GM21515 (cell line): Measurements from ENCODE around the gene MRPS18B.
A peak's percentile ranks its signal among the peaks of the same experiment; 100 is the strongest.
"Not testable (repeated sequence)": the region's sequence is repeated elsewhere in the genome, so short reads cannot be mapped to it uniquely, and the experiment has no call there.

Source experiments
- ATAC-seq: cut with Tn5 transposase; IDR thresholded peaks from one replicate; pipeline ENCODE4 v1.9.1; 2021; ENCODE audit not compliant: unreplicated experiment

Gene MRPS18B

GRCh38 chr6:30635834-30636233, 18.2 kb downstream of the MRPS18B start:
- ATAC-seq: no peak

- no peak for ATAC-seq
These were observed 22.8 kb downstream of the MRPS18B start for GRCh38 chr6:30640481-30640880.

DNA sequence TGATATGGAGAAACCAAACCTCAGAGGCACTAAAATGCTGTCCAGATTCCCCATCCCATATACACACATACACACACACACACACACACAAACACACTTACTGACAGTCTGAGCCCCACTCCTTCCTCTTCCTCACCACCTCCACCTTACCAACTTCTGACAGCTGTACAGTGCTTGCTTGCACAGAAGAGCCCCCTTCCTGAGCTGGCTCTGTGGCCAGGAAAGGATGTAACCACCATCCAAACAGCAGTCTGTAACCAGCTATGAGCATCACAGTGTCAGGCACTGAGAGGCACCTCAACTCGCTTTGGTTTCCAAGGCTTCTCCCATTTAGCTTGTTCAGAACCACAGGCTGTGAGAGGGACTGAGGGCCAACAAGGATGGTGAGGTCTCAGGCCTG, 23.4 kb downstream of the MRPS18B start:
- no peak for ATAC-seq

DNA sequence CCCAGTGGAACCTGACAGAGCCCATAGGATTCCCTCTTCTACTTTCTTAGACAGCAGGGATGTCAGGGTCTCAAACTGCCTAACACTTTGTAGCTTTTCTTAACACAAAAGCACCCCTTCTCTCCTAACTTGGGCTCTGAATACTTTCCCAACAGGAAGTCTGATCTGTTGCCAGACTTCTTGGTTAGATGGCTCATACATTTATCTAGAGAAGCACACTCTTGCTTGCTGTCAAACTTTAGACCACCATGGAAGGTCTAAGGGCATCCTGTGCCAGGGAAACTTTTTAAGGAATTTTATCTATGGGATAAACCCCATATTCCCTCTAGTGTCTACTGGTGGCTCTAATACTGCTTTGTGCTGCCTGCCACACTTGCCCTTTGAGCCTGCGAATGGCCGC, 26.0 kb downstream of the MRPS18B start:
- ATAC-seq: no peak

- ATAC-seq: no peak
These were observed 27.1 kb downstream of the MRPS18B start for GRCh38 chr6:30644769-30645168.

DNA sequence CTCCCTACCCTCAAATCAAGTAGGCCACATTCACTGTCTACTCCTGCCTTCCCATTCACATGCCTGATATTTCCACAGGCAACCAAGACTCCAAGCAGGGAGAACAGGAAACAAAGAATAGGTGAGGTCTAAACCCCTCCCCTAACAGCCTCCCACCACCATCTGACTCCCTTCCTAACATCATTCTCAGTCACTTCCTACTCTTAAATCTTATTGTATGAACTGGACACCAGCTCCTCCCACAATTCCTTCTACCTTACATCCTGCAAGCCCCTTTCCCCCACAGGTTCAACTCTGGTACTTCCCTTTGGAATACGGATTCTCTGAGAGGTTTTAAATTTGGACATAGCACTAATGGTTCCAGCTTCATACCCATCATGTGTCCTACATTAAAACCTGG, 28.3 kb downstream of the MRPS18B start:
- ATAC-seq: no peak

DNA sequence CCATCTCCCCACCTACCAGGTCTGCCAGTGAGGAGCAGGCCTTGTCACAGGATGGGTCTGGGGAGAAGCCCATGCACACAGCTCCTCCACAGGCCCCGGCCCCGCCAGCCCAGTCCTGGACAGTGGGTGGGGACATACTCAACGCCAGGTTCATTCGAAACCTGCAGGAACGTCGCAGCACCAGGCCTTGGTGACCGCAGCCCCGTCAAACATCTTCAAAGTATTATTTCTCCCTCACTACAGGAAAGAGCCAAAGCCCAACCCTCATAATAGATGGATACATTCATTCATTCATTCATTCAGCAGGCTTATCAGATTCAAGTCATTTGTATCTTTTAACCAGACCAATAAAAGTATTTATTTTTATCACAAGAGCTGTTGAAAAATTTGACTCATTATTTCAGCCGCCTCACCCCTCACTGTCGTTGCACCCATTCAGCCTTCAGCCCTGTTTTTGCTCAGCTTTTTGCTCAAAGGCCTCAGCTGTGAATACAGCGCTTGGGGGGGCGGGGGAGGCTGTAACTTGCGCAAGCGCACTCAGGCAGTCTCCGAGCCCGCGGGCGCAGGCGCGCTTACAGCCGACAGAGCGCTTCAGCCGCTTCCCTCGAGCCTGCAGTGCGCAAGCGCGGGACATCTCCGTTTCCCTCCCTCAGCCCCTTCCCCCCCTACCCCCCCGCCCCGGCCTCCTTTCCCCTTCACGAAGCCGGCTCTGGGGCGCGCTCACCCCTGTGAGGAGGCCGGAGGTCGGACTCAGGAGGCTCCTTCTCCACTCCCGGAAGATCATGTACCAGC, 29.0 kb downstream of the MRPS18B start, which contains the start of gene C6orf136:
Gene C6orf136, plus strand, starts transcription at position 684 of the 792 bp plus-strand sequence. Its CDS starts 99 bp downstream, at position 783.
- peak; percentile 41 for ATAC-seq

GRCh38 chr6:30647242-30648116, 29.8 kb downstream of the MRPS18B start:
- ATAC-seq: peak; percentile 48

DNA sequence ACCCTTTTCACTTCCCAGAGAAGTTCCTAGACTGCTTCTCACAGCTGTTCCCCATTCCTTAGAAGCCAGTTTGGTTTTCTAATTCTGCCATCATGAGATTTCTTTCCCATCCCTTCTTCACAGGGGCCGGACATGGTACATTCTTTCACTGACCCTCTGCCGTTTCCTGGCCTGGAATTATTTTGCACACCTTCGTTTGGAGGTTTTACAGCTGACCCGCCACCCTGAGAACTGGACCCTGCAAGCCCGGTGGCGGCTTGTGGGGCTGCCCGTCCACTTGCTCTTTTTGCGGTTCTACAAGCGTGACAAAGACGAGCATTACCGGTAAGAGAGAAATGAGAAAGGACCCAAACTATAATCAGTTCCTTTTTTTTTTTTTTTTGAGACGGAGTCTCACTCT, 33.5 kb downstream of the MRPS18B start:
- ATAC-seq: no peak

GRCh38 chr6:30654798-30655742, 37.4 kb downstream of the MRPS18B start:
- no peak for ATAC-seq

- no peak for ATAC-seq
These were observed 38.1 kb downstream of the MRPS18B start for GRCh38 chr6:30655743-30656094.

DNA sequence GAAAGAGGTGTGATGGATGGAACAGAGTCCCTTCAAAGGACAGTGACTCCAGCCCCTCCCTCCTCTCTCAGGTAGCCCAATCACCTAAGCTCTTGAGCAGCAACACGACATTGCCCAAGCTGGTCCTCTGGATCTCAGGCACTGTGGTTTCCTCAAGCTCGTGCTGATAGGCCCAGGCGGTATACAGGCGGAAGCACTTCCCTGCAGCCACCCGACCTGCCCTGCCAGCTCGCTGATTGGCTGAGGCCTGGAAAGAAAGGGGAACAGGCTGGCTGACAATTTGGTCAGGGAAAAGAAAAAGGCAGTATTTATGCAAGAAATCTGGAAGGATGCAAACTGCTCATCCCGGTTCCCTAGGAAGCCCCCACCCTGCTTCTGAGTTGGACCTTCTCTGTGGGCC, 38.9 kb downstream of the MRPS18B start:
- ATAC-seq: no peak

DNA sequence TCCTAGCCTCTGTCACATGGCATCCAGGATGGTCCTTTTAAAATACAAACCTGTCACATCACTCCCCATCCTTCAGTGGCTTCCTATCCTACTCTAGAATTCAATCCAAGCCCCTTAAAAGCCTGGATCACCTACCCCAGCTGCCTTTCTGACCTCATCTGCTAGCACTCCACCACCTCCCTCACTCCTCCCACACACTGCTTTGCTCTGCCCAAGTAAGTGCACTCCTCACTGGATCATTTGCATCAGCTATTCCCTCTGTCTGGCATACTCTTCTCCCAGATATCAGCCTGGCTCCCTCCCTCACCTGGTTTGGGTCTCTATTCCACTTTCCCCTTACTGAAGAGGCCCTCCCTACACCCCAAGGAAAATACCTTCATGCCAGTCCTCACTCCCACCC, 39.8 kb downstream of the MRPS18B start:
- ATAC-seq: no peak

- ATAC-seq: not testable (repeated sequence)
These were observed 40.3 kb downstream of the MRPS18B start for GRCh38 chr6:30657922-30658321.

DNA sequence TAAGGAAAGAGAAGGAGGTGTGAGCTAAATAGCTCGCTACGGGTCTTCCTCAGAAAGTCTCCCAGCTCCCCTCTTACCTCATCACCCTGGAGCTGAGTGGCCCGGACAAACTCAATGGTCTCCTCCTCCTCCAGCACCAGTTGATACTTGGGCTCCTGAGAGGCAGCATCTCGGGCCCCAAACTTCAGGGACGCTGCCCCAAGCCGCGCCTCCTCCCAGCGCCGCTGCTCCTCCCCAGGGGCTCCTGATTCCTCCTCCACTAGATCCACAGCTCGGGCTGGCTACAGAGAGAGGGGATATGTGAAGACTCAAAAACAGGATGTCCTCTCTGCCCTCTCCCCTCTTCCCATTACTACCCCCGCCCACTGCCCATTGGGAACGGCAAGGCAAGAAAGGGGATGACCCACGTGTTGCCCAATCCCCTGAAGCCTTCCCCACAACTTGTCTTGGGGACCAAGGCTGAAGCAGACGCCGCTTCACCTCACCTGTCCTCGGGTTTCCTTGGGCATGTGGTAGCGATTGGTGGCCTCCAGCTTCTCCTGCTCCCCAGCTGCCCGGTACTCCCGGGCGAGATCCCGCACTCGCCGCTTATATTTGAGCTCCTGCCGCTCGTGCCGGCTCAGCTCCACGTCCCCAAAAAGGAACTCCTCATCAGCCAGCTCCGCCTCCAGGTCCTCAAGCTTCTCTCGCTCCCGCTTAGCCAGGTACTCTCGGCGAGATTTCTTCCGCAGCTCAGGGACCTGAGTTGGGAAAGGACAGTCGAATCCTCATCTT, 47.5 kb downstream of the MRPS18B start:
- ATAC-seq: no peak

- not testable (repeated sequence) for ATAC-seq
These were observed 48.7 kb downstream of the MRPS18B start for GRCh38 chr6:30666300-30666699.

- ATAC-seq: no peak
These were observed 53.3 kb downstream of the MRPS18B start for GRCh38 chr6:30670760-30671527.

GRCh38 chr6:30672445-30673253, 55.0 kb downstream of the MRPS18B start, which contains the start of gene DHX16:
TSS of gene DHX16 (minus strand) at chr6:30673006. CDS start at chr6:30672841, 165 bp downstream.
- peak; percentile 67 for ATAC-seq
